ENCODE results near the gene MDP1.
A peak's percentile ranks its signal among the peaks of the same experiment; 100 is the strongest.

GRCh38 chr14:24232121-24232644, 16.3 kb upstream of the MDP1 start, which contains the start of gene NEDD8:
- TF ChIP-seq NFE2L1 (CRISPR knock-in tag; IDR thresholded peaks at IDR 0.05) (no peak), USF2 (CRISPR knock-in tag; IDR thresholded peaks at IDR 0.05) (peak; percentile 9; the same call in 1 of the 2 replicates), MYBL2 (CRISPR knock-in tag; IDR thresholded peaks at IDR 0.05) (peak; percentile 16; the same call in 1 of the 2 replicates), ZNF423 (CRISPR knock-in tag; IDR thresholded peaks at IDR 0.05) (no peak)
- TF ChIP-seq, protein P1, sequence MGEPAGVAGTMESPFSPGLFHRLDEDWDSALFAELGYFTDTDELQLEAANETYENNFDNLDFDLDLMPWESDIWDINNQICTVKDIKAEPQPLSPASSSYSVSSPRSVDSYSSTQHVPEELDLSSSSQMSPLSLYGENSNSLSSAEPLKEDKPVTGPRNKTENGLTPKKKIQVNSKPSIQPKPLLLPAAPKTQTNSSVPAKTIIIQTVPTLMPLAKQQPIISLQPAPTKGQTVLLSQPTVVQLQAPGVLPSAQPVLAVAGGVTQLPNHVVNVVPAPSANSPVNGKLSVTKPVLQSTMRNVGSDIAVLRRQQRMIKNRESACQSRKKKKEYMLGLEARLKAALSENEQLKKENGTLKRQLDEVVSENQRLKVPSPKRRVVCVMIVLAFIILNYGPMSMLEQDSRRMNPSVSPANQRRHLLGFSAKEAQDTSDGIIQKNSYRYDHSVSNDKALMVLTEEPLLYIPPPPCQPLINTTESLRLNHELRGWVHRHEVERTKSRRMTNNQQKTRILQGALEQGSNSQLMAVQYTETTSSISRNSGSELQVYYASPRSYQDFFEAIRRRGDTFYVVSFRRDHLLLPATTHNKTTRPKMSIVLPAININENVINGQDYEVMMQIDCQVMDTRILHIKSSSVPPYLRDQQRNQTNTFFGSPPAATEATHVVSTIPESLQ (CRISPR knock-in tag; IDR thresholded peaks at IDR 0.05) = no peak
- TF ChIP-seq, protein P2, sequence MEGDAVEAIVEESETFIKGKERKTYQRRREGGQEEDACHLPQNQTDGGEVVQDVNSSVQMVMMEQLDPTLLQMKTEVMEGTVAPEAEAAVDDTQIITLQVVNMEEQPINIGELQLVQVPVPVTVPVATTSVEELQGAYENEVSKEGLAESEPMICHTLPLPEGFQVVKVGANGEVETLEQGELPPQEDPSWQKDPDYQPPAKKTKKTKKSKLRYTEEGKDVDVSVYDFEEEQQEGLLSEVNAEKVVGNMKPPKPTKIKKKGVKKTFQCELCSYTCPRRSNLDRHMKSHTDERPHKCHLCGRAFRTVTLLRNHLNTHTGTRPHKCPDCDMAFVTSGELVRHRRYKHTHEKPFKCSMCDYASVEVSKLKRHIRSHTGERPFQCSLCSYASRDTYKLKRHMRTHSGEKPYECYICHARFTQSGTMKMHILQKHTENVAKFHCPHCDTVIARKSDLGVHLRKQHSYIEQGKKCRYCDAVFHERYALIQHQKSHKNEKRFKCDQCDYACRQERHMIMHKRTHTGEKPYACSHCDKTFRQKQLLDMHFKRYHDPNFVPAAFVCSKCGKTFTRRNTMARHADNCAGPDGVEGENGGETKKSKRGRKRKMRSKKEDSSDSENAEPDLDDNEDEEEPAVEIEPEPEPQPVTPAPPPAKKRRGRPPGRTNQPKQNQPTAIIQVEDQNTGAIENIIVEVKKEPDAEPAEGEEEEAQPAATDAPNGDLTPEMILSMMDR (IDR thresholded peaks at IDR 0.05) = no peak
- TF ChIP-seq, protein P3, sequence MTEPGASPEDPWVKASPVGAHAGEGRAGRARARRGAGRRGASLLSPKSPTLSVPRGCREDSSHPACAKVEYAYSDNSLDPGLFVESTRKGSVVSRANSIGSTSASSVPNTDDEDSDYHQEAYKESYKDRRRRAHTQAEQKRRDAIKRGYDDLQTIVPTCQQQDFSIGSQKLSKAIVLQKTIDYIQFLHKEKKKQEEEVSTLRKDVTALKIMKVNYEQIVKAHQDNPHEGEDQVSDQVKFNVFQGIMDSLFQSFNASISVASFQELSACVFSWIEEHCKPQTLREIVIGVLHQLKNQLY (CRISPR knock-in tag; IDR thresholded peaks at IDR 0.05) = no peak

Measured in WTC11 (cell line).